Parathyroid adenoma (tissue), 2 donors: ENCODE data around the gene CLIP2.

Source experiments
- H2AFZ ChIP-seq: fragments of 300-600 bp; sonication (generic); one replicate; pipeline ENCODE4 v1.7.0; 2017; ENCODE audit warnings: antibody characterized with exemption, mild to moderate bottlenecking
- H3K27ac ChIP-seq: fragments of 300-600 bp; sonication (generic); one replicate; pipeline ENCODE4 v1.7.0; 2017
- H3K27me3 ChIP-seq: fragments of 300-600 bp; sonication (generic); one replicate; pipeline ENCODE4 v1.7.0; 2017; ENCODE audit warnings: low read length; ENCODE audit not compliant: control insufficient read depth, insufficient read depth
- H3K36me3 ChIP-seq: fragments of 300-600 bp; sonication (generic); one replicate; pipeline ENCODE4 v1.7.0; 2017; ENCODE audit warnings: low read length; ENCODE audit not compliant: control insufficient read depth, insufficient read depth
- H3K4me1 ChIP-seq: fragments of 300-600 bp; sonication (generic); one replicate; pipeline ENCODE4 v1.7.0; 2017; ENCODE audit warnings: control low read depth
- H3K4me2 ChIP-seq: fragments of 300-600 bp; sonication (generic); one replicate; pipeline ENCODE4 v1.7.0; 2017; ENCODE audit warnings: low read length
- H3K4me3 ChIP-seq: fragments of 300-600 bp; sonication (generic); one replicate; pipeline ENCODE4 v1.7.0; 2017; ENCODE audit warnings: low read depth, low read length
- H3K79me2 ChIP-seq: fragments of 300-600 bp; sonication (generic); one replicate; pipeline ENCODE4 v1.7.0; 2017; ENCODE audit warnings: control low read depth
- H3K9ac ChIP-seq: fragments of 300-600 bp; sonication (generic); one replicate; pipeline ENCODE4 v1.7.0; 2017; ENCODE audit warnings: mild to moderate bottlenecking
- H3K9me3 ChIP-seq: fragments of 300-600 bp; sonication (generic); one replicate; pipeline ENCODE4 v1.7.0; 2017; ENCODE audit warnings: low read length; ENCODE audit not compliant: control insufficient read depth
- TF ChIP-seq, protein P1 (sequence below): fragments of 300-600 bp; sonication (generic); IDR thresholded peaks from one replicate; pipeline ENCODE4 v1.7.0; 2017; ENCODE audit warnings: antibody characterized with exemption, mild to moderate bottlenecking
- donor health status: primary hyperparathyroidism.

The CLIP2 gene

DNA sequence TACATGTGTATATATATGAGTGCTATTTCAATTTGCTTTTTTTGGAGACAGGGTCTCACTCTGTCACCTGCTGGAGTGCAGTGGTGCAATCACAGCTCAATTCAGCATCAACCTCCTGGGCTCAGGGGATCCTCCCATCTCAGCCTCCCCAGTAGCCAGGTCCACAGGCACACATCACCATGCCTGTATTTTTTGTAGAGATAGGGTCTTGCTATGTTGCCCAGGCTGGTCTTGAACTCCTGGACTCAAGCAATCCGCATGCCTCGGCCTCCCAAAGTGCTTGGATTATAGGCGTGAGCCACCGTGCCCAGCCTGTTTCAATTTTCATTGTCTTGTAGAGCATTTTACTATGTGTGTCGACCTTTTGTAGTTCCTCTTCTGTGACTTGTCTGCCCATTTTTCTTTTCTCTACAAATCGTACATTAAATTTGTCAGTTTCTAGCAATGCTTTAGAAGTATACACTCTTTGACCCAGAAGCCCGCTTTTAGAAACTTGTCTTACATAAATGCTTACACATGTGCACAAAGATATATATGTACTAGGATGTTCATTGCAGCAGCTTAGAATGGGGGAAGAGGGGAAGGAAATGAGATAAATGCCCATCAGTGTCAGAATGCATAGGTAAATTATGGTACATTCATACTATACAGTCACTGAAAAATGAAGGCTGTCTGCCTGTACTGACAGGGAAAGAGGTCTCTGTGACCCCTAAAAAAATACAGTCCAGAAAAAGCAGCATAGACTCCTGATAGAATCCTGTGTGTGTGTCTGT, 22.8 kb upstream of the CLIP2 start:
- Histone ChIP-seq H3K36me3 (no peaks in the 10 kb centered on the region), H3K79me2 (no peaks in the 10 kb centered on the region), H3K4me2 (no peak overlapping the region), H3K27ac (no peak overlapping the region), H3K4me3 (no peak overlapping the region), H3K9me3 (no peaks in the 10 kb centered on the region), H3K9ac (no peak overlapping the region), H2AFZ (no peak overlapping the region), H3K4me1 (no peaks in the 10 kb centered on the region), H3K27me3 (no peaks in the 10 kb centered on the region)
- TF ChIP-seq, protein P1, sequence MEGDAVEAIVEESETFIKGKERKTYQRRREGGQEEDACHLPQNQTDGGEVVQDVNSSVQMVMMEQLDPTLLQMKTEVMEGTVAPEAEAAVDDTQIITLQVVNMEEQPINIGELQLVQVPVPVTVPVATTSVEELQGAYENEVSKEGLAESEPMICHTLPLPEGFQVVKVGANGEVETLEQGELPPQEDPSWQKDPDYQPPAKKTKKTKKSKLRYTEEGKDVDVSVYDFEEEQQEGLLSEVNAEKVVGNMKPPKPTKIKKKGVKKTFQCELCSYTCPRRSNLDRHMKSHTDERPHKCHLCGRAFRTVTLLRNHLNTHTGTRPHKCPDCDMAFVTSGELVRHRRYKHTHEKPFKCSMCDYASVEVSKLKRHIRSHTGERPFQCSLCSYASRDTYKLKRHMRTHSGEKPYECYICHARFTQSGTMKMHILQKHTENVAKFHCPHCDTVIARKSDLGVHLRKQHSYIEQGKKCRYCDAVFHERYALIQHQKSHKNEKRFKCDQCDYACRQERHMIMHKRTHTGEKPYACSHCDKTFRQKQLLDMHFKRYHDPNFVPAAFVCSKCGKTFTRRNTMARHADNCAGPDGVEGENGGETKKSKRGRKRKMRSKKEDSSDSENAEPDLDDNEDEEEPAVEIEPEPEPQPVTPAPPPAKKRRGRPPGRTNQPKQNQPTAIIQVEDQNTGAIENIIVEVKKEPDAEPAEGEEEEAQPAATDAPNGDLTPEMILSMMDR: no peak

DNA sequence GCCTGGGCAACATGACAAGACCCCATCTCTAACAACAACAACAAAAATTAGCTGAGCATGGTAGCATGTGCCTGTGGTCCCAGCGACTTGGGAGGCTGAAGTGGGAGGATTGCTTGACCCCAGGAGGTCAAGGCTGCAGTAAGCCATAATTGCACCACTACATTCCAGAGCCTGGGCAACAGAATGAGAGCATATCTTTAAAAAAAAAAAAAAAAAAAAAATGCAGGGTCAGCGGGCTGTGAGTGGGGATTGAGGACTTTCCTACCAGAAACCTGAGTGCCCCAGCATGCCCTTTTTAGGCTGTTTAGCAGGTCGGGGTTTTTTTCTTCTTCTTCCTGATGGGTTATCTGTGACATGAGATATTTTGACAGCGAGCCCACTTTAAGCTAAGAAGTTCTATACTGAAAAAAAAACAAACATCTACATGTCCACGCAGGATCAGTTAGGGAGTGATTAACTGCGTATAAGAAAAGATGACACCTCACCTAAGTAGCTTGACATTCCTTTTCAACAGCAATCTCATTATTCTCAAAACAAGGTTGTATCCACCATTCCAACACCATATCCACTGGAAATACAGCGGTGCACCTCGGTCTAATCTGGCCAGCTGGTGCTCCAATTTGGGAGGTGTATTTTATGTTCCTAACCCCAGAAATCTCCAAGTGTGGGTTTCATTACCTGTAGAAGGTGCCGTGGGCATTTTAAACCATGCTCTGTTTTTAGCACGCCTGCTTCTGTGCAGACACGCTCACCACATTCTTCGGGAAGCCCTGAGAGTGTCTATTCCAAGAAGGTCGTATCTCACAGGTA, 21.2 kb upstream of the CLIP2 start:
- H3K4me2 ChIP-seq: no peak overlapping the region
- H3K36me3 ChIP-seq: no peaks in the 10 kb centered on the region
- TF ChIP-seq, protein P1: no peak
- no peak overlapping the region for H3K27ac ChIP-seq
- no peaks in the 10 kb centered on the region for H3K79me2 ChIP-seq
- no peaks in the 10 kb centered on the region for H3K9me3 ChIP-seq
- H3K4me1 ChIP-seq: no peaks in the 10 kb centered on the region
- no peaks in the 10 kb centered on the region for H3K27me3 ChIP-seq
- H3K4me3 ChIP-seq: no peak overlapping the region
- no peak overlapping the region for H3K9ac ChIP-seq
- H2AFZ ChIP-seq: peak overlapping the region; percentile 56

DNA sequence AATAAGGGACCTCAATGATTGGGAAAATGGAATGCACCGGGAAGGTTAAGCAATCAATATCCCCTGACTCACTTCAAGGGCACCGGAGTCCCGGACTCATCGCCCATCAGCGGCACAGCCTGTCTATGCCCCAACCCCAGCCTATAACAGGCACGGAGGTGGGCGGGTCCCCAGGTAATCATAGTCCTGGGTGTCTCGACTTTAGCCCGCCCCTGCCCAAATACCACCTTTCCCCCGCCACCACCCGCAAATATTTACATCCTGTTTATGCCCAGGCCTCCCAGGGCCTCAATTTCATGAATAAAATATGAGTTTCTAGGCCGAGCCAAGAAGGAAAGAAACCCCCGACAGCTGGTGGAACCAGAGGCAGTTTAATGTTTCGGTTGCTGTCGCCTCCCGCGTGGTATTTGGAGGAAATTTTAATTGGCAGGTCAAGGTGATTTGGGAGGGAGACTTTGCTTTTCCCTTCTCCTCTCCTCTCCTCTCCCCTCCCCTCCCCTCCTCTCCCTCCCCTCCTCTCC, 19.4 kb upstream of the CLIP2 start:
- H2AFZ ChIP-seq: peak overlapping the region; percentile 92
- no peaks in the 10 kb centered on the region for H3K27me3 ChIP-seq
- TF ChIP-seq, protein P1: no peak
- H3K79me2 ChIP-seq: no peaks in the 10 kb centered on the region
- H3K9me3 ChIP-seq: no peaks in the 10 kb centered on the region
- no peaks in the 10 kb centered on the region for H3K4me1 ChIP-seq
- H3K27ac ChIP-seq: no peak overlapping the region
- peak overlapping the region; percentile 58 for H3K4me3 ChIP-seq
- H3K4me2 ChIP-seq: peak overlapping the region; percentile 75
- no peaks in the 10 kb centered on the region for H3K36me3 ChIP-seq
- H3K9ac ChIP-seq: no peak overlapping the region

DNA sequence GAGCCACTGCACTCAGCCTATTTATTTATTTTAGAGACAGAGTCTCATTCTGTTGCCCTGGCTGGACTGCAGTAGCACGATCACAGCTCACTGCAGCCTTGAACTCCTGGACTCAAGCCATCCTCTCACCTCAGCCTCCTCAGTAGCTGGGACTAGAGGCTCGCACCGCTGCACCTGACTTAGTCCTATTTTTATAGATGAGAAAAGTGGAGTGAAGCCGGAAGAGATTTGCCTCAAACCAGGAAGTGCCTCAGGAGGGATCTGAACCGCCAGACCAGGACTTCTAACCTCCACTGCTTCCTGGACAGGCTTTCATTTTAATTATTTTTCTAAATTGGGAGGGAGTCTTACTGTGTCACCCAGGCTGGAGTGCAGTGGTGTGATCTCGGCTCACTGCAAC, 17.5 kb upstream of the CLIP2 start:
- H3K9me3 ChIP-seq: no peaks in the 10 kb centered on the region
- H3K79me2 ChIP-seq: no peaks in the 10 kb centered on the region
- H3K27me3 ChIP-seq: no peaks in the 10 kb centered on the region
- H3K36me3 ChIP-seq: no peaks in the 10 kb centered on the region
- H3K4me3 ChIP-seq: no peak overlapping the region
- no peaks in the 10 kb centered on the region for H3K4me1 ChIP-seq
- peak overlapping the region; percentile 62 for H3K27ac ChIP-seq
- H3K4me2 ChIP-seq: no peak overlapping the region
- H3K9ac ChIP-seq: no peak overlapping the region
- TF ChIP-seq, protein P1: no peak
- H2AFZ ChIP-seq: no peak overlapping the region
